HG03175 (cell line): ENCODE data around the gene CRYAB.
A peak's percentile ranks its signal among the peaks of the same experiment; 100 is the strongest.

ENCODE experiments used
- ATAC-seq: cut with Tn5 transposase; IDR thresholded peaks from one replicate; pipeline ENCODE4 v1.9.1; 2021; ENCODE audit warnings: mild to moderate bottlenecking, moderate library complexity; ENCODE audit not compliant: unreplicated experiment

Gene CRYAB

GRCh38 chr11:111911563-111912401 is at the start of gene CRYAB:
Gene CRYAB, minus strand, starts transcription at chr11:111911770. Its CDS starts 46 bp downstream, at chr11:111911724.
- no peak for ATAC-seq

GRCh38 chr11:111960916-111961315 is 49.3 kb upstream of the CRYAB start:
- ATAC-seq = no peak

- ATAC-seq = no peak
These were observed 46.3 kb upstream of the CRYAB start for GRCh38 chr11:111957663-111958444.

GRCh38 chr11:111954154-111954553 is 42.6 kb upstream of the CRYAB start:
- ATAC-seq = no peak

- ATAC-seq = no peak
These were observed 40.0 kb upstream of the CRYAB start for GRCh38 chr11:111951565-111951964.

- ATAC-seq = no peak
These were observed 38.2 kb upstream of the CRYAB start for GRCh38 chr11:111949519-111950426.

GRCh38 chr11:111947143-111947542 is 35.6 kb upstream of the CRYAB start:
- ATAC-seq = no peak

- no peak for ATAC-seq
These were observed 34.9 kb upstream of the CRYAB start for GRCh38 chr11:111946499-111946898.

GRCh38 chr11:111945198-111945597 is 33.6 kb upstream of the CRYAB start:
- no peak for ATAC-seq

- ATAC-seq = no peak
These were observed 33.1 kb upstream of the CRYAB start for GRCh38 chr11:111944651-111945051.

GRCh38 chr11:111944139-111944538 is 32.6 kb upstream of the CRYAB start:
- no peak for ATAC-seq

- no peak for ATAC-seq
These were observed 31.3 kb upstream of the CRYAB start for GRCh38 chr11:111942829-111943228.

- ATAC-seq = no peak
These were observed 30.4 kb upstream of the CRYAB start for GRCh38 chr11:111941963-111942362.

GRCh38 chr11:111939836-111940604 is 28.4 kb upstream of the CRYAB start:
- no peak for ATAC-seq

- peak; percentile 93 for ATAC-seq
These were observed 27.2 kb upstream of the CRYAB start for GRCh38 chr11:111938687-111939160.

- ATAC-seq = no peak
These were observed 26.3 kb upstream of the CRYAB start for GRCh38 chr11:111937844-111938243.

- ATAC-seq = no peak
These were observed 25.8 kb upstream of the CRYAB start for GRCh38 chr11:111937461-111937769.

GRCh38 chr11:111936040-111936540 is 24.5 kb upstream of the CRYAB start:
- no peak for ATAC-seq

- ATAC-seq = no peak
These were observed 23.9 kb upstream of the CRYAB start for GRCh38 chr11:111935317-111936039.
